Epithelial cell of alveolus of lung (primary cell): Measurements from ENCODE around the gene ZNF670. TPM values are rescaled to one million over a fixed set of nuclear protein-coding genes. Genes with fewer than 3 reads are reported as not detected.

ENCODE experiments used
- total RNA-seq: library from RNA; depleted of rRNA; stranded (reverse); fragments of >200 nt; gene quantifications from 2 replicates; pipeline ENCODE4 v1.2.1, GENCODE V29; 2015

Gene ZNF670
- total RNA-seq = 0.96 and 2.6 TPM in 2 replicates

GRCh38 chr1:247078258-247079140 lies at the start of gene ZNF670:
Gene ZNF670 (minus strand): TSS chr1:247078811. CDS start chr1:247078596, 215 bp downstream.

DNA sequence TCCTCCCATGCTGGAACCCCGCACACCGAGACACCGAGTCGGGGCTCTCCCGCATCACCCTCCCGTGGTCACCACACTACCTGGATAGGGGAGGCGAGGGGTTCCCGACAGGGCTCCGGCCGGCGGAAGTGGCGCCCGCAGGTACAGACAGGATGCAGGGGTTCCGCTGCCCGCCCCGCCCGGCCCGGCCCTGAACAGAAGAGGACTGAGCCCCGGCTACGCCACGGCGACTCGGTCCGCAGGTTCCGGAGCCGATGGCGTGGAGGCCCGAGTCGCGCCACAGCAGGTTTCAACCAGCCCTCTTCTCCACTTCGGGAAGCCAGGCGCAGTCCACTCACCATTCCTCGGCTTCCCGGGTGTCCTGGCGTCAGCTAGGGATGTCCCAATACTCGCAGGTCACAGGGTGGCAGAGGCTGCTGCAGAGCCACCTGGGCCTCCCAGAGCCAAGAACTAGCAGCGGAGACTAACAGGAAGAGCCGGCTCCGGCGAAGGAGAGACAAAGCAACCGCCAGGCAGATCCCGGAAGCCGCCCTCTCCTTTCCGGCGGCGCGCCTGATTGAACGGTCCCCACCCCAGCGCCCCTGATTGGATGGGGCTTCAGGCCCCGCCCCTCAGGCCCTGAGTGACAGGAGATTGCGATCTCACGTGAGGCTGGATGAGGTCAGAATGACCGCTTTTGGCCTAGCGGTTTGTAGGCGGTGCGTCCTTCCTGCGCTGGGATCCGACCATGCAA lies 25.4 kb upstream of the ZNF670 start, which contains the start of gene ZNF669:
Gene ZNF669, minus strand, starts transcription at position 498 of the 733 bp plus-strand sequence. Its CDS starts 157 bp downstream, at position 341.

Other genes with a start within 250 kb of the ZNF670 start
- gene AHCTF1, start 146.9 kb downstream of the ZNF670 start, total RNA-seq = 16.7 and 18.1 TPM in 2 replicates
- 2.0 and 2.5 TPM in 2 replicates for gene ZNF695, start 70.8 kb downstream of the ZNF670 start, total RNA-seq
- 4.9 and 14.8 TPM in 2 replicates for gene ZNF669, start 25.5 kb upstream of the ZNF670 start, total RNA-seq
- 11.4 and 18.7 TPM in 2 replicates for gene ZNF124, start 93.2 kb upstream of the ZNF670 start, total RNA-seq
- gene VN1R5, start 177.3 kb upstream of the ZNF670 start, total RNA-seq = not detected in 2 replicates